PC-9 (cell line): Measurements from ENCODE around the gene TNK2. TPM values are rescaled to one million over a fixed set of nuclear protein-coding genes. Genes with fewer than 3 reads are reported as not detected.

Source experiments
- BruUV-seq: library from RNA; stranded (reverse); fragments of 400-500 nt; replicated peaks from 2 replicates; lab custom pipeline; 2021; lab: Mats Ljungman, UMichigan
- CTCF ChIA-PET: fragments of 300-600 bp; sonication (Branson Sonifier 250); formaldehyde crosslinking; loops from one replicate; lab custom pipeline; 2022; ENCODE audit warnings: antibody characterized with exemption; lab: Charles Lee
- POLR2A ChIA-PET: fragments of 300-600 bp; sonication (Branson Sonifier 250); formaldehyde crosslinking; loops from one replicate; lab custom pipeline; 2022; ENCODE audit warnings: antibody characterized with exemption; ENCODE audit not compliant: unreplicated experiment; lab: Charles Lee
- DNase-seq, 2 experiments: peaks; one replicate each; pipeline versions ENCODE4 v3.0.0 to v3.0.0-alpha.2; 2015 to 2022; ENCODE audit warnings: mixed read lengths in 1 of 2
- H2AFZ ChIP-seq: fragments of 200-600 bp; sonication (generic); 2 replicates; pipeline ENCODE4 v1.8.1; 2017; ENCODE audit warnings: antibody characterized with exemption
- H3F3A ChIP-seq: fragments of 200-600 bp; sonication (generic); 2 replicates; pipeline ENCODE4 v1.8.1; 2017; ENCODE audit warnings: antibody characterized with exemption, mild to moderate bottlenecking, low read depth; ENCODE audit not compliant: insufficient read depth
- H3K27ac ChIP-seq: fragments of 200-600 bp; sonication (generic); 2 replicates; pipeline ENCODE4 v1.6.1; 2016; ENCODE audit warnings: mixed run types
- H3K27me3 ChIP-seq: fragments of 200-600 bp; sonication (generic); 2 replicates; pipeline ENCODE4 v1.6.1; 2016; ENCODE audit warnings: low read depth, mixed run types; ENCODE audit not compliant: insufficient read depth
- H3K36me3 ChIP-seq: fragments of 200-600 bp; sonication (generic); 2 replicates; pipeline ENCODE4 v1.6.1; 2016; ENCODE audit warnings: low read depth, mixed run types
- H3K4me1 ChIP-seq: fragments of 200-600 bp; sonication (generic); replicated peaks from 2 replicates; pipeline ENCODE4 v1.6.1; 2016; ENCODE audit warnings: mixed run types; ENCODE audit not compliant: insufficient read depth
- H3K4me2 ChIP-seq: fragments of 200-600 bp; sonication (generic); 2 replicates; pipeline ENCODE4 v1.6.1; 2017; ENCODE audit warnings: mixed run types
- H3K4me3 ChIP-seq: fragments of 200-600 bp; sonication (generic); 2 replicates; pipeline ENCODE4 v1.6.1; 2016; ENCODE audit warnings: mixed run types
- H3K79me2 ChIP-seq: fragments of 200-600 bp; sonication (generic); 2 replicates; pipeline ENCODE4 v1.6.1; 2017; ENCODE audit warnings: low read depth, mixed run types
- H3K9me2 ChIP-seq: fragments of 200-600 bp; sonication (generic); 2 replicates; pipeline ENCODE4 v1.8.1; 2017; ENCODE audit warnings: mild to moderate bottlenecking; ENCODE audit not compliant: insufficient read depth
- H3K9me3 ChIP-seq: fragments of 200-600 bp; sonication (generic); 2 replicates; pipeline ENCODE4 v1.8.1; 2016; ENCODE audit warnings: low read depth; ENCODE audit not compliant: insufficient read depth
- H4K20me1 ChIP-seq: fragments of 200-600 bp; sonication (generic); 2 replicates; pipeline ENCODE4 v1.8.1; 2017; ENCODE audit not compliant: insufficient read depth
- EZH2 ChIP-seq: fragments of 200-600 bp; sonication (generic); IDR thresholded peaks from 2 replicates; pipeline ENCODE4 v1.8.0; 2017; ENCODE audit warnings: antibody characterized with exemption, low read depth
- intact Hi-C: fragments of 100-400 bp; cut with micrococcal nuclease; formaldehyde crosslinking; loops from one replicate; pipeline ENCODE4 v1.10.0; 2022; ENCODE audit not compliant: unreplicated experiment
- total RNA-seq: library from RNA; stranded (reverse); gene quantifications from 2 replicates; pipeline ENCODE4 v1.2.3, GENCODE V29; 2021
- TF ChIP-seq, protein P1 (sequence below): fragments of 200-600 bp; sonication (generic); conservative IDR thresholded peaks from 2 replicates; pipeline ENCODE4 v1.6.1; 2017; ENCODE audit warnings: mixed run types, antibody characterized with exemption, mild to moderate bottlenecking, moderate library complexity

The TNK2 gene
- total RNA-seq, 1 experiment from 2014 or later, result 118 TPM

DNA sequence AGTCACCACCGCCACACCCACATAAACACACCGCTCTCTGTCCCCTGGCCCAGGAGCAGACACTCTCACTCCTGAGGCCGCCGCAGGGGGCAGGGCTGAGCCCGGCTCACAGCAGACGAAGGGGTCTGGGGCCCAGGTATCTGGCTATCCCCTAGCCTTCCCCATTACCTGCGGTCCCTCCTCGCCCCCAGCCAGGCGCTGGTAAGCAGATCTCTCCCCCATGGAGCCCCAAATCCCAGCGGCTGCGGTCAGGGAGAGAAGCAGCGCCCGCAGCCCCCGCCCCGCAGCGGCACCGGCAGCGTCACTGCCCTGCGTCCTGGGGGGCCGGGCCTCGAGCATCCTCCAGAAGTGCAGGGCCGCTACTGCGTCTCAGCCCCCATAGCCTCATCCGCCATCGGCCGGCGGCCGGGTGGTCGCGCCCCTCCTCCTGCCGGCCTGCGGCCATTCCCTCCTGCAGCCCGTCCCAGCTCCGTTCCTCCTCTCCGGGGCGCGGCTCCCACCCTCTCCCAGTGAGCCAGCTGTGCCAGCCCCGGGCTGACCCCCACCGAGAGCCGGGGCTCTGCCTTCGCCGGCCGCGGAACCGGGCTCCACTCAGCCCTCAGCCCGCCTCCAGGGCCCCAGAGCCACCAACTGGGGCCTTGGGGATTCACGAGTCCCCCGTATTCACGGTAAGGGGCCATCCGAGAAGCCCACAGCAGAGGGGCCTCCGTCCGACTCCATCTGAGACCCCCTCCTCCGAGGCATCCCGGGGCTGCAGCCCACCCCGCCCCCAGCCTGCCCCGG, 13.1 kb downstream of the TNK2 start:
- intact Hi-C loops, result no loop called here
- ChIA-PET CTCF (interaction anchor here (0.7 to 5.9 kb wide), 13 partner anchors 11 to 507 kb away, joined by 3 to 42 read pairs (median 8); partner anchors contain the start of gene PPP1R2), POLR2A (interaction anchor here (0.6 kb wide), 1 partner anchor 509 kb away, joined by 6 read pairs; no protein-coding TSS in a partner anchor)
- peak overlapping the region; percentile 94 for H2AFZ ChIP-seq
- H3K4me3 ChIP-seq, result peak overlapping the region; percentile 96
- DNase-seq, result peak in 1 of 2 experiments; percentile 73
- H3F3A ChIP-seq, result peaks cover 49% of the 10 kb centered on the region
- H4K20me1 ChIP-seq, result peaks cover 3% of the 10 kb centered on the region; the same call in 1 of the 2 replicates
- TF ChIP-seq, protein P1, sequence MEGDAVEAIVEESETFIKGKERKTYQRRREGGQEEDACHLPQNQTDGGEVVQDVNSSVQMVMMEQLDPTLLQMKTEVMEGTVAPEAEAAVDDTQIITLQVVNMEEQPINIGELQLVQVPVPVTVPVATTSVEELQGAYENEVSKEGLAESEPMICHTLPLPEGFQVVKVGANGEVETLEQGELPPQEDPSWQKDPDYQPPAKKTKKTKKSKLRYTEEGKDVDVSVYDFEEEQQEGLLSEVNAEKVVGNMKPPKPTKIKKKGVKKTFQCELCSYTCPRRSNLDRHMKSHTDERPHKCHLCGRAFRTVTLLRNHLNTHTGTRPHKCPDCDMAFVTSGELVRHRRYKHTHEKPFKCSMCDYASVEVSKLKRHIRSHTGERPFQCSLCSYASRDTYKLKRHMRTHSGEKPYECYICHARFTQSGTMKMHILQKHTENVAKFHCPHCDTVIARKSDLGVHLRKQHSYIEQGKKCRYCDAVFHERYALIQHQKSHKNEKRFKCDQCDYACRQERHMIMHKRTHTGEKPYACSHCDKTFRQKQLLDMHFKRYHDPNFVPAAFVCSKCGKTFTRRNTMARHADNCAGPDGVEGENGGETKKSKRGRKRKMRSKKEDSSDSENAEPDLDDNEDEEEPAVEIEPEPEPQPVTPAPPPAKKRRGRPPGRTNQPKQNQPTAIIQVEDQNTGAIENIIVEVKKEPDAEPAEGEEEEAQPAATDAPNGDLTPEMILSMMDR, result no peak; the same call in 1 of the 2 replicates
- no peak for TF ChIP-seq EZH2
- peaks cover 34% of the 10 kb centered on the region for H3K4me1 ChIP-seq
- BruUV-seq, result no TSS peak
- H3K9me2 ChIP-seq, result no peaks in the 10 kb centered on the region
- peaks cover 12% of the 10 kb centered on the region for H3K79me2 ChIP-seq
- peak overlapping the region; percentile 85 for H3K4me2 ChIP-seq
- no peaks in the 10 kb centered on the region for H3K36me3 ChIP-seq
- peak overlapping the region; percentile 42 for H3K27ac ChIP-seq
- H3K9me3 ChIP-seq, result no peaks in the 10 kb centered on the region
- H3K27me3 ChIP-seq, result no peaks in the 10 kb centered on the region

DNA sequence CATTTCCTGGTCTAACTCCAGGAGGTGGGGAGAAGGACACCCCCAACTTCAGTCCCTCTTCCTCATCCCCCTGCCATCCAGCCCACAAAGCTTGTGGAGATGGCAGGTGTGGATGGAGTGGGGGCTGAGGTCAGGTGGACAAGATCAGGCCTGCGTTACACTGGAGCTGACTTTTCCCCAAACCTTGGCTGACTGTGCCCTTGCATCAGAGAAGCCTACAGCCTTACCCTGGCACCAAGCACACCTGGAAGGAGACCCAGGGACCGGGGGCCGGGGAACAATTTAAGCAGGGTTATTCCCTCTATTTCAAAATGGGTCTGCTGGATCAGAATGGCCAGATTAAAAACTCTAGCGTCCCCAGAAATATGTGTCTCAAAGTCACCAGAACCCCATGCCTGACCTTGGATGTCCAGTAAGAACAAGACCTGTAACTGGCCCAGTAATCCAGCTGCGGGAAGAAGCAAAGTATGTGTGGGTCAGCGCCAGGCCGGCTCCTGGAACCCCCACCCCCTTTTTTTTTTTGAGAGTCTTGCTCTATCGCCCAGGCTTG, 14.4 kb downstream of the TNK2 start:
- Histone ChIP-seq H3K4me1 (peaks cover 34% of the 10 kb centered on the region), H4K20me1 (peaks cover 3% of the 10 kb centered on the region; the same call in 1 of the 2 replicates)

DNA sequence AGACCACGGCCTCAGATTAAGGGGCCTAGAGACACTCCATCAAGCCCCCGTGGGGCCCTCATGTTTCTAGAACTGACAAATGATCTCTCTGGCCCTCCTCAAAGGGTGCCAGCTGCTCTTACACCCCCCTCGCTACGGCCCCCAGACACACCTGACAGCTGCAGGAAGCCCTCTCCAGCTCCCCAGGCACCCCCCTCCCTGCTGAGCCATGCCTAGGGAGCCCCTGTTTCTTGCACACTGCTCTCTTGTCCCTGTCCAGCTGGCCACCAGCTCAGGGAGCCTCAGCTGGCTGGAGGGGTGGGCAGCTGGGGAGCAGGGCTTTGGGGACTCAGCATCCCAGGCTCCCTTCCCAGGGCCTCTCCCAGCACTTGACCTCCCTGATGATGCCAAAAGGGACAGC, 14.8 kb downstream of the TNK2 start:
- BruUV-seq, result no TSS peak
- POLR2A ChIA-PET, result no interaction called here
- Histone ChIP-seq H3K9me2 (no peaks in the 10 kb centered on the region), H3K27me3 (no peaks in the 10 kb centered on the region), H3K4me1 (peaks cover 34% of the 10 kb centered on the region), H3F3A (peaks cover 47% of the 10 kb centered on the region), H3K27ac (no peak overlapping the region), H4K20me1 (peaks cover 3% of the 10 kb centered on the region; the same call in 1 of the 2 replicates), H3K9me3 (no peaks in the 10 kb centered on the region), H3K4me3 (no peak overlapping the region), H2AFZ (no peak overlapping the region), H3K79me2 (peaks cover 12% of the 10 kb centered on the region), H3K36me3 (no peaks in the 10 kb centered on the region), H3K4me2 (no peak overlapping the region)
- CTCF ChIA-PET, result interaction anchor here (1.2 to 5.9 kb wide), 8 partner anchors 10 to 37 kb away, joined by 4 to 42 read pairs (median 17); no protein-coding TSS in a partner anchor
- TF ChIP-seq EZH2, result no peak
- TF ChIP-seq, protein P1, result no peak
- DNase-seq, result no peak
- intact Hi-C loops, result no loop called here

More for the DNA sequence above, 14.4 kb downstream of the TNK2 start:
- CTCF ChIA-PET, result interaction anchor here (0.6 to 5.9 kb wide), 20 partner anchors 10 to 776 kb away, joined by 3 to 42 read pairs (median 6); partner anchors contain the start of gene PPP1R2
- H2AFZ ChIP-seq, result no peak overlapping the region
- H3K4me3 ChIP-seq, result peak overlapping the region; percentile 96; the same call in 1 of the 2 replicates
- BruUV-seq, result TSS peak; percentile 21
- peaks cover 46% of the 10 kb centered on the region for H3F3A ChIP-seq
- peaks cover 12% of the 10 kb centered on the region for H3K79me2 ChIP-seq
- H3K9me2 ChIP-seq, result no peaks in the 10 kb centered on the region
- H3K4me2 ChIP-seq, result peak overlapping the region; percentile 85
- intact Hi-C loops, result loop anchor here (1.0 kb wide), 2 partner anchors 31 to 35 kb away; no protein-coding TSS in a partner anchor
- POLR2A ChIA-PET, result interaction anchor here (0.6 to 0.7 kb wide), 2 partner anchors 341 to 351 kb away, joined by 4 to 7 read pairs; partner anchors contain the start of gene PPP1R2
- H3K9me3 ChIP-seq, result no peaks in the 10 kb centered on the region
- H3K36me3 ChIP-seq, result no peaks in the 10 kb centered on the region
- TF ChIP-seq EZH2, result no peak
- TF ChIP-seq, protein P1, result no peak
- H3K27ac ChIP-seq, result no peak overlapping the region
- DNase-seq, result no peak
- no peaks in the 10 kb centered on the region for H3K27me3 ChIP-seq
